NCI-H1436 (cell line): Measurements from ENCODE around the gene SLC38A5.

ENCODE experiments used
- DNase-seq: peaks from one replicate; lab custom pipeline; 2025; lab: John Stamatoyannopoulos, UW

The SLC38A5 gene

DNA sequence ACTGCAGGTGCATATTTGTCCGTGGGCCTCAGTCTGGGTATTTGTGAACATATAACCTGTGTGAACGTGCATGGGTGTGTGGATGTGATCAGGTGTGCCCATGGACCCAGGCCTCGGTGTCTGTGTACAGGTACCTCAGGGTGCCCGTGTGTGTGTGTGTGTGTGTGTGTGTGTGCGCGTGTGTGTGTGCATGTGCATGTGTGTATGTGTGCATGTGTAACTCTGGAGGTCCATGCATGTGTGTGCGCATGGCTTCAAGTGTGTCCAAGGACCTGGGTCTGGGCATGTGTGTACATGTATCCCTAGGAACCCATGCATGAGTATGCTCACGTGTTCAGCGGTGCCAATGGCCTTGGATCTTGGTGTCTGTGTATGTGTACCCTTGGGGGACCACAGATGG is 21.7 kb upstream of the SLC38A5 start:
- DNase-seq, result no peak

- DNase-seq, result no peak
Measured at GRCh38 chrX:48490661-48491060, 20.6 kb upstream of the SLC38A5 start.

DNA sequence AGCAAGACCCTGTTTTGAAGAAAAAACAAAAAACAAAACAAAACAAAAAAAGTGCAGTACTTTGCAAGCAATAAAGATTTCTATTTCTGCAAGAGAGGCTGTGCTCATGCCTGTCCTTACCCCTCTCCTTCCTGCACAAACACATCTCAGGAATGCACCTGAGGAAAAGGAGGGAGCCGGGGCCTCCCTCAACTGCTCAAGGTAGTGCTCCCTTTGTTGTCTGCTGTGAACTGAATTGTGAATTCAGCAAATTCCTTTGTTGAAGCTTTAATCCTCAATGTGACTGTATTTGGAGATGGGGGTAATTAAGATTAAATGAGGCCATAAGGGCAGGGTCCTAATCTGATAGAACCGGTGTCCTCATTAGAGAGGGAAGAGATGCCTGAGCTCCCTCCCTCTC is 19.8 kb upstream of the SLC38A5 start:
- no peak for DNase-seq

GRCh38 chrX:48489296-48489695 is 19.2 kb upstream of the SLC38A5 start:
- no peak for DNase-seq

DNA sequence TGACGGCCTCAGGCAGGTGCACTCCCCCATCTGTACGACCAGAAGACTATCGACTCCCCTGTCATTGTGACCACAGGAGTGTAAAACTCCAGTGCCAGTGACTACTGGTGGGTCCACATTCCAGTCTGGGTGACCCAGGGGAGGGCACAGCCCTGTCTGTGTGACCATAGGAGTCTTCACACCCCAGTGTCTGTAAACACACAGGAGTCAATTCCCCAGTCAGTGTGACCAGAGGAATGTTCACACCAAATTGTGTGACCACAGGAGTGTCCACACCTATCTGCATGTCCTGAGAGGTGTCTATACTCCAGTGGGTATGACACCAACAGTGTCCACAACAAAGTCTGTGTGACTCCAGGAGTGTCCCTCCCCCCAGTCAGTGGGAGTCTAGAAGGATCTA is 18.0 kb upstream of the SLC38A5 start:
- no peak for DNase-seq

DNA sequence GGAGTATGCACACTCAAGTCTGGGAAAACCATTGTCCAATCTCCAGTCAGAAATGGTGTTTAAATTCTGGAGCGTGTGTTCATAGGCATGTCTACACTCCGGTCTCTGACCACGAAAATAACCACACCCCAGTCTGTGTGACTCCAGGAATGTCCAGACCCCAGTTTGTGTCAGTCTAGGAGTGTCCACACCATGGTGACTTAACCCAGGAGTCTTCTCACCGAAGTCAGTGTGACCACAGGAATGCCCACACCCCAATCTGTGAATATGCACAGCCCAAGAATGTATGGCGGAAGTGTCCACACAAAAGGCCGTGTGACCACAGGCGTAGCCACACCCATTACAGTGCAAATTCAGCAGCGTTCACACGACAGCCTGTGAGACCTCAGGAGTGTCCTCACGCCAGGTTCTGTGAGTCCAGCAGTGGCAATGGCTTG is 17.3 kb upstream of the SLC38A5 start:
- no peak for DNase-seq

- no peak for DNase-seq
Measured at GRCh38 chrX:48482526-48482925, 12.5 kb upstream of the SLC38A5 start.

DNA sequence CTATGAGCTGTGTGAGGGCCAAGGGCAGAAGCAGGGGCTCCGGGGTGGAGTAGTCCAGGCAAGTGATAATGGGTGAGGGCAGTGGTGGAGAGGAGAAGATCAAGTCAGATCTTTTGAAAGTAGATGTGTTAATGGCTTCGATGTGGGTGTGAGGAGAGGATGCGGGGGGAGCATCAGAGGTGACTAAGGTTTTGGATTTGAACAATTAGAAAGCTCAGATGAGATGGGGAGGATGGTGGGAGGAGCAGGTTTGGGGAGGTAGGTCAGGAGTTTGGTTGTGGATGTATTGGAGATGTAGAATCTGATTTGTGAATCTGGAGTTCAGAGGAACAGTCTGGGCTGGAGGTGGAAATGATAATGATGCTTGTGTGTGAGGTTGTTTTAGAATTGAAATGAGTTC is 10.5 kb upstream of the SLC38A5 start:
- DNase-seq, result no peak

GRCh38 chrX:48480142-48480541 is 10.1 kb upstream of the SLC38A5 start:
- DNase-seq, result no peak

- no peak for DNase-seq
Measured at GRCh38 chrX:48478806-48479205, 8.7 kb upstream of the SLC38A5 start.

- DNase-seq, result no peak
Measured at GRCh38 chrX:48477960-48478755, 8.1 kb upstream of the SLC38A5 start.

DNA sequence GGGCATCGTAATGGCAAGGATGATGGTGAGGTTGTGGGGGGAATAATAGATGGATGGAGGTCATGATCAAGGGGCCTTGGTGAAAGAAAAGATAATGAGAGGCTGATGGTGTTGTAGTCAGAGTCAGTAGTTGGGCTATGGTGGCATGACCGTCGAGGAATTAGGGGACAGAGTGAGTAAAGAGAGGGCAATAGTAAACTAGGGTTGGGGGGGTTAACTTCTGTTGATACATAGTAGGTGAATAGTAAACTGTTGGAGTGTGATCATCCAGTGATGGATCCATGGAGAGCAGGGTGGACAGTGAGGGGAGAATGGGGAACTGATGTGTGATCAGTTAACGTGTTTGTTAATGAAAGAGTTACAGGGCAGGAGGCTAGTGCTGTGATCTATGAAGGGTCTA is 6.9 kb upstream of the SLC38A5 start:
- no peak for DNase-seq

DNA sequence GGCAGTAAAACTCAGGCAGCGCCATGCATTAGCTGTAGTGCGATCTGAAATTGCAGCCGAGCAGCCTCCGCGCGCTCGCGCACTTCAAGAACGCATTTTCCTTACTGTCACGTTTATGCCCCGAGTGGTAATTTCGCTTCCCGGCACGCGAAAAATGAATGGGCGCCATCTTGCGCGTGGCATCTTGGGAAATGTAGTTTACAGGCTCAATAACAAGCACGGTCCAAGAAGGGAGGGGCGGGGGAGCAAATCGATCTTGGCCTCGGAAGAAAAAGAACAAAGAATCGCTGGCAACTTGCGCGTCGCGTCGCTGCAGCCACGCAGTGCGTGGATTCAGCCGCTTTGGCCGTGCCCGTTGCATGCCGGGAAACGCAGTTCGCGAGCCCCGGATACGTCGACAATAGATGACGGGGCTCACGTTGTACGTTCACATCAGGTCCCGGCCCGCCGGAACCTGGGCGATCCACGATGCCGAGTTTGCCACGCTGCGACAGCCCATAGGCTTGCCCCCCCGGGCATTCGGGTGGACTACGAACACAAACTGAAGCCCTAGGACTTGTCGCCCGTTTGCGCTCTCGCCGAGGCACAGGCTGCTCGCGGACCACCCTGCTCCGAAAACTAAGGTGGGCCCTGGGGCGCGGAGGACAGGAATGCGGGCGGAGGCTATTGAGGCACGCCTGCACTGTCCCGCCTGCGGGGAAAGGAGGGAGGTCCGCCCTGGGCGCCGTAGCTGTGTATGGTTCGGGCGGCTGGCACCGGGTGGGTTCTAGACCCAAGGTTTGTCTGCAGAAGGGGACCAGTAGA is 5.9 kb upstream of the SLC38A5 start, which contains the start of gene FTSJ1:
FTSJ1 (plus strand) TSS at position 426 of the 804 bp plus-strand sequence. CDS start 1,849 bp downstream, outside the sequence.
- DNase-seq, result peak; percentile 52

DNA sequence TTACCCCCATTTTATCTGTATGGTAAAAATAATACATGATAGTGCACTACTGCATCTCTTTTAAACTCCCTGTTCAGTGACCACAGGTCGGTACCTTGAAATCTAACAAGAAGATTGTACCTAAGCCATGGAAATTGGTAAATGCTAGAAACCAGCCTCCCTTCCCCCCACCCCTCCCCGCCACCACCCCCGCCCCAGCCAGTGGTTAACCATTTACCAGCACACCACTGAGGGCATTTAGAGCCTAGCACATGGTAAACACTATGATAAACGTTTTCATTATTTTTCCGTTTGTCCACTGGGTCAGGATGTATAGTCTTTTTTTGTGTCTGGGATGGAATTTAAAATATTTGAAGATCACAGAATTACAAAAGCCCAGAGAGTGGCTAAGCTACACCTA is 5.2 kb upstream of the SLC38A5 start:
- no peak for DNase-seq

GRCh38 chrX:48474581-48474980 is 4.5 kb upstream of the SLC38A5 start:
- DNase-seq, result no peak

DNA sequence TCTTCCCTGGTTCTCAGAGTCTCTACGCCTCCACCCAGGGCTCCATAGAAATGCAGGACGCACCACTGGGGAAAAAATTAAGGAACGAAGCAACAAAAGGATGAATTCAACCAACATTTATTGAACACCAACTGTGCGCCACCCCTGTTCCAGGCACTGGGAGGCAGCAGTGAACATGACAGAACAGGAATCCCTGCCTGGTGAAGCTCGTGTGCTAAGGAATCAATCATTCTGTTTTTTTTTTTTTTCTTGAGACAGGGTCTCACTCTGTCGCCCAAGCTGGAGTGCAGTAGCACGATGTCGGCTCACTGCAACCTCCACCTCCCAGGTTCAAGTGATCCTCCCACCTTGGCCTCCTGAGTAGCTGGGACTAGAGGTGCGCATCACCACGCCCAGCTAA is 4.1 kb upstream of the SLC38A5 start:
- no peak for DNase-seq

DNA sequence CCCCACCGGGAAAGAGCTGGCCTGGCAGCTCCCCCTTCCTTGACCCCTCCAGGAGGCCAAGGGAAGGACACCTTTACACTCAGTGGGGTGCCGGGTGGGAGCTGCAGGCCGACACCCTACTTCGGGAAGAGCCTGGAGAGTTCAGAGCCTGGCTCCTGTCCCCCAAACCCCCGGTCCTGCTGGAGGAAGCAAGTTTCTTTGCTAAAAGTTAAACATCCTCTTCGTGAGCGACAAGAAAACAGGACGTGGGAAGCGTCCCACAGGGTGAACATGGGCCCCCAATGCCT is 3.6 kb upstream of the SLC38A5 start:
- DNase-seq, result no peak

DNA sequence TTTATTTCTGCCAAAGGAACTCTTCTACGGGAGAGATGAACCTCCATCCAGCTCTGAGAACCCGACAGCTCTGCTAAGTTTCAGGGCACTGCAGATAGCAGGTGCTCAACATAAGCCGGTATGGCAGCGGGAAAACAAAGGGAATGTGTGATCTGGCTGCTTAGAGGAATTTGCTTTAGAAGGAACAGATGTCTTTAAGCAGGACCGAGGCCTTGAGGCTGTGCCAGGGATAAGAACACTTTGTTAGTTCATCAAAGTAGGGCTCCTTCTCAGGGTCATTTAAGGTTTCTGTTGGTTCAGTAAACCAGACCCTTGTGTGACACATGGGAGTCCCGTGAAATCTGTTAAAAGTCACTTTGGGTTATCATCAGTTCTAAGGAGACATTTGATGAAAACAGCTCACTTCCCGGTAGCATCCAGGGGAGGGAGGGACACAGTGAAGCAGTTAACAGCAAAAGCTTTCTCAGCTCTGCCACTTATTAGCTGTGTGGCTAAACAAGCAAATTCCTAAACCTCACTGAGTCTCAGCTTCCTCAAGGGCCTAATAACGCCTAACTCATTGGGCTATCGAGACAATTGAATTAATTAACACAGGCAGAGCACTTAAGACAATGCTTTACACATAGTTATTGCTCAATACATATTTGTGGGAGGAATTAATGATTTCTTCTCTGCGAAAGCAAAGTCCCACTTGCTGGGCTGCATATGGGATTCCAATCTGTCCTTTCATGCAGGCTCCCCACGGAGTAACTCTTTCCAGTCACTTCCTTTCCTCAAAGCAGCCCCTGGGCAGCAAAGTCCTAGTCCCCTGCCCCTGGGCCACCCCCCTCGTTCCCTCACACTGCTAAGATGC is 3.0 kb upstream of the SLC38A5 start:
- DNase-seq, result no peak

DNA sequence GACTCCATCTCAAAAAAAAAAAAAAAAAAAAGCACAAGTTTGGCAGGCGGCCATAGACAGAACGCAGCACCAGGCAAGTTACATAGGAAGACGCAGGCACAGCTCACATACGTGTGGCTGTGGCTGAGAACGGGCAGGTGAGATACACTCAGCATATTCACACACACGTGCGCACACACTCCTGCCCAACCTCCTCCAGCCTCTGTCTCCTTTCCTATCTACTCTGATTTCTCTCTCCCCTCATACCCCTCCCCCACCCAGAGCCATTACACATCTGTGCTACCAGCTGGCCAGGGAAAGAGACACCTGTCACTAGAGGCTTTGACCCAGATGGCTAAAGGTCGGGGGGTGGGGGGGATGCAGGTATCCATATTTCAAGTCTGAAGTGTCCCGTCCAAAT is 2.2 kb upstream of the SLC38A5 start:
- no peak for DNase-seq

DNA sequence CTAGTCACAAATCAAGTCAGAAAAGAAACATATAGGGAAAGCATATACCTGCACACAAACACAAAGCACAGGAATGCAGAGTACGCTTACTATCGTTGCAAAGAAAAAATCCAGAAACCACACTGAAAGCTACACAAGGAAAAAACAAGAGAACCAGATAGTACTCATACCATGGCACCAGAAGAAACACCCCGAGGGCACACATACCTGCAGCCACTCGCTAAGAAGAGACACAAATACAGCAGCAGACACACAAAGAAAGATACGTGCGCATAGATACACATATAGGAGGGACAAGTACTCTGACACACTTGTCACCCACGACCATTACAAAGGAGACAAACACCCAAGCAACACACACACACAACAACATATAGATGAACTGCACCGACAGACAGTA is 1.4 kb upstream of the SLC38A5 start:
- no peak for DNase-seq

DNA sequence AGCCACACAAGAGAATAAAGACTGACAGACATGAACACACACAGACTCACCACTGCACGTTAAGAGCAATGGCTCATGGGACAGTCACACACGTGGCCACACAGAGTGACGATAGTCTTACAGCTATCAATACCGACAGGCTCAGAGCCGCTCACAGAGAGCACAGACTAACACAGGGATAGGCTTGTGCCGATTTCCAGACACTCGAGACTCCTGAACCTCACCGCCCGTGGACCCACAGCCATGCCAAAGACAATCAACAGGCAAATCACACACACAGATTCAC is 716 bp upstream of the SLC38A5 start:
- DNase-seq, result no peak

- no peak for DNase-seq
Measured at GRCh38 chrX:48468693-48469691, 1.1 kb downstream of the SLC38A5 start.
